BE2C (cell line): Measurements from ENCODE around the gene TRIM17.

Experiments
- DNase-seq: peaks from one replicate; pipeline ENCODE4 v3.0.0-alpha.2; 2020
- H3K27me3 ChIP-seq: fragments of 250-450 bp; sonication (Bioruptor Pico); 2 replicates; pipeline ENCODE4 v1.5.1; 2020; ENCODE audit warnings: mild to moderate bottlenecking
- H3K36me3 ChIP-seq: fragments of 250-450 bp; sonication (Bioruptor Pico); 2 replicates; pipeline ENCODE4 v1.5.1; 2020; ENCODE audit warnings: mild to moderate bottlenecking
- H3K4me1 ChIP-seq: fragments of 250-450 bp; sonication (Bioruptor Pico); 2 replicates; pipeline ENCODE4 v1.5.1; 2020
- H3K4me3 ChIP-seq: 2 replicates; pipeline ENCODE4 v1.5.1; 2011; ENCODE audit warnings: low read depth, low read length
- H3K9me3 ChIP-seq: fragments of 250-450 bp; sonication (Bioruptor Pico); 2 replicates; pipeline ENCODE4 v1.5.1; 2020
- CTCF ChIP-seq: IDR thresholded peaks from 2 replicates; pipeline ENCODE4 v1.5.1; 2012; ENCODE audit warnings: mild to moderate bottlenecking, low read depth, low read length

TRIM17 gene

GRCh38 chr1:228396770-228397662, 19.6 kb downstream of the TRIM17 start:
- Histone ChIP-seq H3K27me3 (no peaks in the 10 kb centered on the region), H3K36me3 (peaks cover 36% of the 10 kb centered on the region), H3K9me3 (no peaks in the 10 kb centered on the region), H3K4me3 (no peak overlapping the region), H3K4me1 (no peaks in the 10 kb centered on the region)
- no peak for TF ChIP-seq CTCF
- DNase-seq = no peak

GRCh38 chr1:228394571-228395394, 21.9 kb downstream of the TRIM17 start:
- no peak for TF ChIP-seq CTCF
- H3K4me3 ChIP-seq = no peak overlapping the region
- no peak for DNase-seq
- no peaks in the 10 kb centered on the region for H3K27me3 ChIP-seq
- H3K9me3 ChIP-seq = no peaks in the 10 kb centered on the region
- peaks cover 20% of the 10 kb centered on the region for H3K36me3 ChIP-seq
- no peaks in the 10 kb centered on the region for H3K4me1 ChIP-seq

GRCh38 chr1:228393811-228394570, 22.7 kb downstream of the TRIM17 start:
- Histone ChIP-seq H3K4me1 (no peaks in the 10 kb centered on the region), H3K27me3 (no peaks in the 10 kb centered on the region), H3K9me3 (no peaks in the 10 kb centered on the region), H3K36me3 (peaks cover 20% of the 10 kb centered on the region), H3K4me3 (no peak overlapping the region)
- no peak for DNase-seq
- no peak for TF ChIP-seq CTCF

- TF ChIP-seq CTCF = peak; percentile 45
- Histone ChIP-seq H3K9me3 (no peaks in the 10 kb centered on the region), H3K4me1 (no peaks in the 10 kb centered on the region), H3K36me3 (peaks cover 20% of the 10 kb centered on the region), H3K4me3 (no peak overlapping the region), H3K27me3 (no peaks in the 10 kb centered on the region)
- peak; percentile 49 for DNase-seq
Observed at GRCh38 chr1:228393268-228393701, 23.4 kb downstream of the TRIM17 start.

GRCh38 chr1:228392111-228392936, 24.3 kb downstream of the TRIM17 start:
- no peak for TF ChIP-seq CTCF
- DNase-seq = no peak
- Histone ChIP-seq H3K36me3 (peaks cover 20% of the 10 kb centered on the region), H3K4me1 (no peaks in the 10 kb centered on the region), H3K27me3 (no peaks in the 10 kb centered on the region), H3K4me3 (no peak overlapping the region), H3K9me3 (no peaks in the 10 kb centered on the region)
